Activated CD4-positive, alpha-beta T cell treated with anti-CD3 and anti-CD28 coated beads, Interleukin-2, amount 50 U/mL, for 16 hours (primary cell): ENCODE data around the gene PCDHA13.
"Not testable (repeated sequence)": the region's sequence is repeated elsewhere in the genome, so short reads cannot be mapped to it uniquely, and the experiment has no call there.

Experiments
- DNase-seq: peaks from one replicate; pipeline ENCODE4 v3.0.0-alpha.2; 2020

The PCDHA13 gene

GRCh38 chr5:140870221-140871201 is 11.4 kb upstream of the PCDHA13 start:
- no peak for DNase-seq

GRCh38 chr5:140875085-140876065 is 6.5 kb upstream of the PCDHA13 start, which contains the start of gene PCDHA12:
PCDHA12 (plus strand) TSS chr5:140875308; CDS start chr5:140875473, 165 bp downstream.
- no peak for DNase-seq

- not testable (repeated sequence) for DNase-seq
Observed at GRCh38 chr5:140876541-140877261, 5.2 kb upstream of the PCDHA13 start.

- no peak for DNase-seq
Observed at GRCh38 chr5:140877262-140877581, 4.7 kb upstream of the PCDHA13 start.

GRCh38 chr5:140882591-140882899 is 621 bp downstream of the PCDHA13 start:
- no peak for DNase-seq

- no peak for DNase-seq
Observed at GRCh38 chr5:140883373-140883772, 1.4 kb downstream of the PCDHA13 start.

- no peak for DNase-seq
Observed at GRCh38 chr5:140883927-140884697, 2.2 kb downstream of the PCDHA13 start.

GRCh38 chr5:140916325-140916724 is 34.4 kb downstream of the PCDHA13 start:
- DNase-seq, result no peak

GRCh38 chr5:140923601-140924000 is 41.7 kb downstream of the PCDHA13 start:
- no peak for DNase-seq

- DNase-seq, result no peak
Observed at GRCh38 chr5:140925806-140926442, 44.0 kb downstream of the PCDHA13 start, which contains the start of gene PCDHAC1. PCDHAC1 (plus strand) TSS chr5:140926299; CDS start chr5:140926893, 594 bp downstream.

GRCh38 chr5:140926443-140927227 is 44.7 kb downstream of the PCDHA13 start:
- DNase-seq, result peak; percentile 1

- no peak for DNase-seq
Observed at GRCh38 chr5:140927228-140927573, 45.3 kb downstream of the PCDHA13 start.
